Transverse colon (tissue), 4 donors: Measurements from ENCODE around the gene MT1B. TPM values are rescaled to one million over a fixed set of nuclear protein-coding genes. Genes with fewer than 3 reads are reported as not detected.
A peak's percentile ranks its signal among the peaks of the same experiment; 100 is the strongest.

Source experiments
- DNase-seq: peaks from one replicate; pipeline ENCODE4 v3.0.0-alpha.2; 2019
- H3K27ac ChIP-seq, 4 donors: fragments of 200-600 bp; sonication (generic); 2 replicates each; pipeline ENCODE4 v1.5.1; 2016 to 2018; ENCODE audit warnings: inconsistent platforms in 4 of 4
- H3K27me3 ChIP-seq: fragments of 200-600 bp; sonication (generic); 2 replicates; pipeline ENCODE4 v1.5.1; 2017; ENCODE audit warnings: inconsistent platforms
- H3K36me3 ChIP-seq, 4 donors: fragments of 200-600 bp; sonication (generic); 2 replicates each; pipeline ENCODE4 v1.5.1; 2017 to 2019; ENCODE audit warnings: inconsistent platforms in 4 of 4
- H3K4me1 ChIP-seq, 4 donors: fragments of 200-600 bp; sonication (generic); 2 replicates each; pipeline ENCODE4 v1.5.1; 2017 to 2020; ENCODE audit warnings: inconsistent platforms in 4 of 4
- H3K4me3 ChIP-seq, 4 donors: fragments of 200-600 bp; sonication (generic); 1 replicate in 1 of 4; 2 replicates in 3 of 4; pipeline versions ENCODE4 v1.5.1 to v1.6.1; 2017 to 2019; ENCODE audit warnings: inconsistent platforms in 4 of 4
- H3K9me3 ChIP-seq, 2 donors: fragments of 200-600 bp; sonication (generic); 2 replicates each; pipeline ENCODE4 v1.5.1; 2017 to 2019; ENCODE audit warnings: inconsistent platforms in 2 of 2
- EP300 ChIP-seq: sonication (generic); formaldehyde crosslinking; IDR thresholded peaks from one replicate; pipeline ENCODE4 v1.6.1; 2017; ENCODE audit warnings: antibody characterized with exemption, low read depth
- POLR2A ChIP-seq: fragments of 450-650 bp; IDR thresholded peaks from one replicate; pipeline ENCODE4 v1.6.1; 2016; ENCODE audit warnings: antibody characterized with exemption, mild to moderate bottlenecking, moderate library complexity
- POLR2AphosphoS5 ChIP-seq, 3 donors: sonication (generic); formaldehyde crosslinking; IDR thresholded peaks; one replicate each; pipeline ENCODE4 v1.6.1; 2016; ENCODE audit warnings: antibody characterized with exemption in 3 of 3
- WGBS, 2 donors: methylation state at CpG; one replicate each; pipeline ENCODE4 v1.1.5; 2018; ENCODE audit warnings: low coverage in 1 of 2; 5-methylcytosine and 5-hydroxymethylcytosine counted together
- in situ Hi-C, 4 donors: fragments of 200-750 bp; cut with MboI; loops; one replicate each; pipeline versions ENCODE4 v1.15.0 to v1.15.1; 2017; ENCODE audit warnings: low sequenced_read_pairs in 3 of 4, low pct_ligation_motif_present in 1 of 4, low pct_unique_long_range_greater_than_20kb in 1 of 4
- intact Hi-C: fragments of 100-400 bp; cut with DNase I; formaldehyde crosslinking; loops from one replicate; pipeline ENCODE4 v1.15.1; 2023; ENCODE audit warnings: low total_unique reads
- total RNA-seq, 4 donors: library from RNA; depleted of rRNA; stranded (reverse); fragments of >200 nt; gene quantifications; one replicate each; pipeline ENCODE4 v1.1.0, GENCODE V29; 2016
- TF ChIP-seq, protein P1 (sequence below), 5 experiments: fragments of 200-600 bp in 3 of 5; fragments of 450-650 bp in 2 of 5; sonication (generic) in 3 of 5; IDR thresholded peaks; 1 replicate in 2 of 5; 2 replicates in 3 of 5; pipeline ENCODE4 v1.5.1; 2016 to 2017; ENCODE audit warnings: antibody characterized with exemption in 5 of 5, inconsistent platforms in 3 of 5, mild to moderate bottlenecking in 2 of 5, moderate library complexity in 1 of 5

MT1B gene
- total RNA-seq, 4 donors from 2014 or later = not detected

- in situ Hi-C loops = no loop called here
- H3K4me1 ChIP-seq = peaks cover 0 to 22% (median 17%) of the 10 kb centered on the region in 4 donors
- no peaks in the 10 kb centered on the region for H3K9me3 ChIP-seq
- DNase-seq = peak; percentile 83
- intact Hi-C loops = loop anchor here (5.0 kb wide), 1 partner anchor 57 kb away; the partner anchor contains the start of gene MT1X
- H3K27ac ChIP-seq = peak within 1 kb of the TSS; percentile 85 to 90 (median 90)
- WGBS, 2 donors = 1 to 40% methylated on average over 1 to 43 of the region's 62 CpGs
- peak within 1 kb of the TSS; percentile 38 to 61 (median 54) for H3K4me3 ChIP-seq
- H3K27me3 ChIP-seq = no peaks in the 10 kb centered on the region
- no peaks in the 10 kb centered on the region for H3K36me3 ChIP-seq
- TF ChIP-seq EP300 (peak; percentile 91), POLR2AphosphoS5 (IDR thresholded peaks at IDR 0.05) (peak; percentile 84 to 99 (median 98)), POLR2A (peak; percentile 97)
- TF ChIP-seq, protein P1, sequence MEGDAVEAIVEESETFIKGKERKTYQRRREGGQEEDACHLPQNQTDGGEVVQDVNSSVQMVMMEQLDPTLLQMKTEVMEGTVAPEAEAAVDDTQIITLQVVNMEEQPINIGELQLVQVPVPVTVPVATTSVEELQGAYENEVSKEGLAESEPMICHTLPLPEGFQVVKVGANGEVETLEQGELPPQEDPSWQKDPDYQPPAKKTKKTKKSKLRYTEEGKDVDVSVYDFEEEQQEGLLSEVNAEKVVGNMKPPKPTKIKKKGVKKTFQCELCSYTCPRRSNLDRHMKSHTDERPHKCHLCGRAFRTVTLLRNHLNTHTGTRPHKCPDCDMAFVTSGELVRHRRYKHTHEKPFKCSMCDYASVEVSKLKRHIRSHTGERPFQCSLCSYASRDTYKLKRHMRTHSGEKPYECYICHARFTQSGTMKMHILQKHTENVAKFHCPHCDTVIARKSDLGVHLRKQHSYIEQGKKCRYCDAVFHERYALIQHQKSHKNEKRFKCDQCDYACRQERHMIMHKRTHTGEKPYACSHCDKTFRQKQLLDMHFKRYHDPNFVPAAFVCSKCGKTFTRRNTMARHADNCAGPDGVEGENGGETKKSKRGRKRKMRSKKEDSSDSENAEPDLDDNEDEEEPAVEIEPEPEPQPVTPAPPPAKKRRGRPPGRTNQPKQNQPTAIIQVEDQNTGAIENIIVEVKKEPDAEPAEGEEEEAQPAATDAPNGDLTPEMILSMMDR (IDR thresholded peaks at IDR 0.05) = no peak
Observed at GRCh38 chr16:56625140-56625942, 26.3 kb upstream of the MT1B start, which contains the start of gene MT1E. Gene MT1E (plus strand): TSS chr16:56625781. CDS start chr16:56625852, 71 bp downstream.

DNA sequence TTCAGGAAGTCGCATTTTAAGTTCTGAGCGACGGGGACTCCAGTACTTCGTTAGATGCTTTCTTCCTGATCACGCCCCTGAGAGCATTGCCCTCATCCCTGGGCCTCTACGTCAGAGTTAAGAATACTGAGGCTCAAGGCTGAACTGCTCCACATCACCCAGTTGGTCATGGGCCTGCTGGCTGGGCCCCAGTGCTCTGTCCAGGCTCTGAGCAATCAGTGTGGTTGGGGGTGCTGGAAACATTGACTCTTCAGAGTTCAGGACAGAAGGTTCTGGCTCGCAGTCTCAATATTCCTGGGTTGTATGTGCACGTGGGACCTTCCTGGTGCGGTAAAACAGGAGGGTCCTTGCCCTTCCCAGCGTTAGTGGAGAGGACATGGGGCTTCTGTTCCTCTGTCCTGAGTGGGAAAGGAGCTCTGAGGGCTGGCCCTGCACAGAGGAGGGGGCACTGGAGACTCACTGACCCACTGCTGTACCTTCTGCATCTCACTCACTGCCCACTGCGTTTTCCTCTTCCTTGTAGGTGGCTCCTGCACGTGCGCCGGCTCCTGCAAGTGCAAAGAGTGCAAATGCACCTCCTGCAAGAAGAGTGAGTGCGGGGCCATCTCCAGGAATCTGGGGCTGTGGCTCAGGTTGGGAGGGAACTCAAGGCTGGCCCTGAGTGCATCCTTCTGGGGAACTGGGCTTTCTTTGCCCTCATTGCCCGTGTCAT is 25.6 kb upstream of the MT1B start:
- in situ Hi-C loops (no loop called here), intact Hi-C loops (loop anchor here (2.0 to 5.0 kb wide), 2 partner anchors 17 to 56 kb away; partner anchors contain the start of genes MT1X and MT2A)
- Histone ChIP-seq H3K4me3 (peak overlapping the region; percentile 38 to 61 (median 54)), H3K27ac (peak overlapping the region; percentile 85 to 90 (median 90)), H3K27me3 (no peaks in the 10 kb centered on the region), H3K36me3 (no peaks in the 10 kb centered on the region), H3K4me1 (peaks cover 0 to 22% (median 17%) of the 10 kb centered on the region in 4 donors), H3K9me3 (no peaks in the 10 kb centered on the region)
- TF ChIP-seq POLR2A (peak; percentile 4), POLR2AphosphoS5 (IDR thresholded peaks at IDR 0.05) (no peak), EP300 (peak; percentile 62)
- TF ChIP-seq, protein P1 (IDR thresholded peaks at IDR 0.05) = no peak
- WGBS, 2 donors = 22% methylated on average over 16 of the region's 16 CpGs; no CpG with 5 or more reads in 1 of the 2 donors
- DNase-seq = peak; percentile 56

GRCh38 chr16:56626685-56627084 is 25.0 kb upstream of the MT1B start:
- no peak for DNase-seq
- 37 to 53% methylated on average over 4 to 7 of the region's 7 CpGs for WGBS, 2 donors
- no peaks in the 10 kb centered on the region for H3K36me3 ChIP-seq
- in situ Hi-C loops = no loop called here
- H3K9me3 ChIP-seq = no peaks in the 10 kb centered on the region
- intact Hi-C loops = loop anchor here (2.0 to 5.0 kb wide), 2 partner anchors 18 to 56 kb away; partner anchors contain the start of genes MT1X and MT2A
- peaks cover 2% of the 10 kb centered on the region for H3K27me3 ChIP-seq
- H3K4me1 ChIP-seq = peaks cover 0 to 23% (median 18%) of the 10 kb centered on the region in 4 donors
- peak overlapping the region; percentile 85 to 90 (median 90) for H3K27ac ChIP-seq
- H3K4me3 ChIP-seq = peak overlapping the region; percentile 38 to 61 (median 54)
- TF ChIP-seq EP300 (no peak), POLR2AphosphoS5 (IDR thresholded peaks at IDR 0.05) (no peak), POLR2A (no peak)
- TF ChIP-seq, protein P1 (IDR thresholded peaks at IDR 0.05) = no peak
